Midbrain (tissue), 1 donor: ENCODE data around the gene MICALL2.
A peak's percentile ranks its signal among the peaks of the same experiment; 100 is the strongest.

Source experiments
- DNase-seq: peaks from one replicate; lab custom pipeline; 2025; lab: John Stamatoyannopoulos, UW

The MICALL2 gene

GRCh38 chr7:1413936-1414639, 45.2 kb downstream of the MICALL2 start:
- DNase-seq, result no peak

GRCh38 chr7:1412322-1413261, 46.7 kb downstream of the MICALL2 start:
- DNase-seq, result peak; percentile 81

GRCh38 chr7:1411414-1411813, 47.9 kb downstream of the MICALL2 start:
- no peak for DNase-seq

- no peak for DNase-seq
Measured at GRCh38 chr7:1410992-1411391, 48.3 kb downstream of the MICALL2 start.

- DNase-seq, result no peak
Measured at GRCh38 chr7:1409555-1409954, 49.7 kb downstream of the MICALL2 start.

- no peak for DNase-seq
Measured at GRCh38 chr7:1408466-1408865, 50.8 kb downstream of the MICALL2 start.

GRCh38 chr7:1407892-1408291, 51.4 kb downstream of the MICALL2 start:
- no peak for DNase-seq

- no peak for DNase-seq
Measured at GRCh38 chr7:1404898-1405548, 54.2 kb downstream of the MICALL2 start.

- DNase-seq, result no peak
Measured at GRCh38 chr7:1404460-1404809, 54.8 kb downstream of the MICALL2 start.

GRCh38 chr7:1403638-1404459, 55.4 kb downstream of the MICALL2 start:
- DNase-seq, result no peak

- DNase-seq, result no peak
Measured at GRCh38 chr7:1402791-1403637, 56.3 kb downstream of the MICALL2 start.

GRCh38 chr7:1402110-1402790, 57.0 kb downstream of the MICALL2 start:
- no peak for DNase-seq

- no peak for DNase-seq
Measured at GRCh38 chr7:1401011-1401410, 58.3 kb downstream of the MICALL2 start.

GRCh38 chr7:1400371-1400770, 58.9 kb downstream of the MICALL2 start:
- no peak for DNase-seq

- no peak for DNase-seq
Measured at GRCh38 chr7:1397491-1398327, 61.6 kb downstream of the MICALL2 start.

- no peak for DNase-seq
Measured at GRCh38 chr7:1396195-1396594, 63.1 kb downstream of the MICALL2 start.

- DNase-seq, result no peak
Measured at GRCh38 chr7:1395211-1396070, 63.8 kb downstream of the MICALL2 start.

GRCh38 chr7:1394371-1394770, 64.9 kb downstream of the MICALL2 start:
- DNase-seq, result no peak
